ENCODE measurements around the gene MCRS1. TPM values are rescaled to one million over a fixed set of nuclear protein-coding genes. Genes with fewer than 3 reads are reported as not detected.

MCRS1 gene
- polyA plus RNA-seq, 3 donors = 50.3 to 88.8 (median 52.3) TPM

- peaks cover 39% of the 10 kb centered on the region for H3K4me1 Mint-ChIP-seq
- H3K27me3 Mint-ChIP-seq (ENCODE audit: low read depth in 3 of 3) = peaks cover 11 to 30% (median 14%) of the 10 kb centered on the region in 3 donors
- intact Hi-C loops (cut with micrococcal nuclease) = no loop called here
- Histone ChIP-seq H3K27ac (ENCODE audit: low read depth in 1 of 2, low read length in 2 of 2) (no peak overlapping the region), H3K79me2 (ENCODE audit: insufficient read depth, low read length) (no peaks in the 10 kb centered on the region), H3K9ac (ENCODE audit: insufficient read depth, low read length, poor library complexity, severe bottlenecking) (no peak overlapping the region), H3K27me3 (ENCODE audit: control insufficient read depth in 2 of 2, insufficient read depth in 2 of 2, low read length in 2 of 2) (peaks cover 0 to 11% of the 10 kb centered on the region in 2 donors), H3K36me3 (replicated peaks in 1 of 2; ENCODE audit: control insufficient read depth in 1 of 2, insufficient read depth in 2 of 2, low read length in 2 of 2) (no peaks in the 10 kb centered on the region), H3K9me3 (replicated peaks in 1 of 2; ENCODE audit: control insufficient read depth in 1 of 2, insufficient read depth in 1 of 2, low read length in 2 of 2) (no peaks in the 10 kb centered on the region), H2AFZ (ENCODE audit: insufficient read depth, low read depth, low read length, poor library complexity, severe bottlenecking) (no peak overlapping the region), H3K4me2 (replicated peaks; ENCODE audit: extremely low read depth, low read length, poor library complexity, severe bottlenecking) (no peak overlapping the region), H4K20me1 (ENCODE audit: insufficient read depth, low read length) (no peaks in the 10 kb centered on the region), H3K4me3 (replicated peaks in 1 of 3; ENCODE audit: low read depth in 2 of 3, low read length in 3 of 3) (no peak overlapping the region), H3K4me1 (ENCODE audit: control insufficient read depth in 1 of 2, insufficient read depth in 2 of 2, low read length in 2 of 2) (peaks cover 42 to 48% of the 10 kb centered on the region in 2 donors)
- no peak overlapping the region for H3K4me3 Mint-ChIP-seq
- peaks cover 2 to 4% of the 10 kb centered on the region in 2 donors for H3K36me3 Mint-ChIP-seq
- no peak for DNase-seq
- TF ChIP-seq CTCF (IDR thresholded peaks at IDR 0.05) = no peak
- 97% methylated on average over 10 of the region's 10 CpGs for WGBS (ENCODE audit: insufficient coverage)
- no peaks in the 10 kb centered on the region for H3K9me3 Mint-ChIP-seq
- H3K27ac Mint-ChIP-seq = no peak overlapping the region
Observed at GRCh38 chr12:49533331-49533730, 34.6 kb downstream of the MCRS1 start.

GRCh38 chr12:49531745-49532144 lies 36.2 kb downstream of the MCRS1 start:
- H3K27me3 Mint-ChIP-seq (ENCODE audit: low read depth in 3 of 3) = peaks cover 11 to 20% (median 14%) of the 10 kb centered on the region in 3 donors
- Histone ChIP-seq H3K79me2 (ENCODE audit: insufficient read depth, low read length) (no peaks in the 10 kb centered on the region), H2AFZ (ENCODE audit: insufficient read depth, low read depth, low read length, poor library complexity, severe bottlenecking) (no peak overlapping the region), H3K9ac (ENCODE audit: insufficient read depth, low read length, poor library complexity, severe bottlenecking) (no peak overlapping the region), H4K20me1 (ENCODE audit: insufficient read depth, low read length) (no peaks in the 10 kb centered on the region), H3K27me3 (ENCODE audit: control insufficient read depth in 2 of 2, insufficient read depth in 2 of 2, low read length in 2 of 2) (peaks cover 0 to 8% of the 10 kb centered on the region in 2 donors), H3K27ac (ENCODE audit: low read depth in 1 of 2, low read length in 2 of 2) (no peak overlapping the region), H3K4me2 (replicated peaks; ENCODE audit: extremely low read depth, low read length, poor library complexity, severe bottlenecking) (no peak overlapping the region), H3K4me1 (ENCODE audit: control insufficient read depth in 1 of 2, insufficient read depth in 2 of 2, low read length in 2 of 2) (peaks cover 29 to 32% of the 10 kb centered on the region in 2 donors), H3K36me3 (replicated peaks in 1 of 2; ENCODE audit: control insufficient read depth in 1 of 2, insufficient read depth in 2 of 2, low read length in 2 of 2) (no peaks in the 10 kb centered on the region), H3K4me3 (replicated peaks in 1 of 3; ENCODE audit: low read depth in 2 of 3, low read length in 3 of 3) (no peak overlapping the region), H3K9me3 (replicated peaks in 1 of 2; ENCODE audit: control insufficient read depth in 1 of 2, insufficient read depth in 1 of 2, low read length in 2 of 2) (no peaks in the 10 kb centered on the region)
- no peaks in the 10 kb centered on the region for H3K9me3 Mint-ChIP-seq
- peaks cover 6 to 7% of the 10 kb centered on the region in 2 donors for H3K36me3 Mint-ChIP-seq
- H3K4me1 Mint-ChIP-seq = peaks cover 25% of the 10 kb centered on the region
- TF ChIP-seq CTCF (IDR thresholded peaks at IDR 0.05) = no peak
- no peak overlapping the region for H3K4me3 Mint-ChIP-seq
- intact Hi-C loops (cut with micrococcal nuclease) = no loop called here
- DNase-seq = no peak
- WGBS (ENCODE audit: insufficient coverage) = 95% methylated on average over 2 of the region's 2 CpGs
- no peak overlapping the region for H3K27ac Mint-ChIP-seq
